DOHH2 (cell line): ENCODE results near the gene TMEM218.

ENCODE experiments used
- EZH2phosphoT487 ChIP-seq: fragments of 200-600 bp; sonication (generic); IDR thresholded peaks from 2 replicates; pipeline ENCODE4 v1.6.1; 2017; ENCODE audit warnings: borderline replicate concordance, mild to moderate bottlenecking, antibody characterized with exemption, low read length, moderate library complexity, mixed read lengths
- TF ChIP-seq, protein P1 (sequence below): fragments of 200-600 bp; sonication (generic); IDR thresholded peaks from one replicate; pipeline ENCODE4 v1.5.1; 2014; ENCODE audit warnings: antibody characterized with exemption, mild to moderate bottlenecking, low read depth, low read length; ENCODE audit not compliant: poor library complexity, severe bottlenecking

DNA sequence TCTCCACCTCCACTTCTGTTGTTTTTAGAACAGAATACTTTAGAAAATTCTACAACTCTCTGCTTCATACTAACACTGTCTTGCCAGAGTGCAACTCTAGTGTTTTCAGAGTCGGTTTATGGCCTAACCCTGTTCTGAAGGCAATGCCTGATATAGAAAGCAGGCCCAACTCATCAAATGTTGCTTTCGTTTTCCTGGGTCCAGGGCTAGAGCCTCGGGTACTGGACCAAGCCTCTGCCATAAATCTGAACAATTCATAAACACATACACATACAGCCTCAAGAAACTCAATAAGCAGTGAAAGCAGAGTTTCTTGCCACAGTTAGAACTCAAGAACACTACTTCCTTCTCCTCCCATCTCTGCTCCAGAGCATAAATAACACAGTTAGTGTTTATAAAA lies 9.8 kb downstream of the TMEM218 start:
- TF ChIP-seq EZH2phosphoT487: no peak
- TF ChIP-seq, protein P1, sequence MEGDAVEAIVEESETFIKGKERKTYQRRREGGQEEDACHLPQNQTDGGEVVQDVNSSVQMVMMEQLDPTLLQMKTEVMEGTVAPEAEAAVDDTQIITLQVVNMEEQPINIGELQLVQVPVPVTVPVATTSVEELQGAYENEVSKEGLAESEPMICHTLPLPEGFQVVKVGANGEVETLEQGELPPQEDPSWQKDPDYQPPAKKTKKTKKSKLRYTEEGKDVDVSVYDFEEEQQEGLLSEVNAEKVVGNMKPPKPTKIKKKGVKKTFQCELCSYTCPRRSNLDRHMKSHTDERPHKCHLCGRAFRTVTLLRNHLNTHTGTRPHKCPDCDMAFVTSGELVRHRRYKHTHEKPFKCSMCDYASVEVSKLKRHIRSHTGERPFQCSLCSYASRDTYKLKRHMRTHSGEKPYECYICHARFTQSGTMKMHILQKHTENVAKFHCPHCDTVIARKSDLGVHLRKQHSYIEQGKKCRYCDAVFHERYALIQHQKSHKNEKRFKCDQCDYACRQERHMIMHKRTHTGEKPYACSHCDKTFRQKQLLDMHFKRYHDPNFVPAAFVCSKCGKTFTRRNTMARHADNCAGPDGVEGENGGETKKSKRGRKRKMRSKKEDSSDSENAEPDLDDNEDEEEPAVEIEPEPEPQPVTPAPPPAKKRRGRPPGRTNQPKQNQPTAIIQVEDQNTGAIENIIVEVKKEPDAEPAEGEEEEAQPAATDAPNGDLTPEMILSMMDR: no peak
